Body of pancreas (tissue), 4 donors: Measurements from ENCODE around the gene CHST10. TPM values are rescaled to one million over a fixed set of nuclear protein-coding genes. Genes with fewer than 3 reads are reported as not detected.
"Not testable (repeated sequence)": the region's sequence is repeated elsewhere in the genome, so short reads cannot be mapped to it uniquely, and the experiment has no call there.

Source experiments
- ATAC-seq: fragments of 150-250 bp; one replicate; pipeline ENCODE4 v1.9.1; 2016
- DNase-seq, 4 donors: peaks; one replicate each; pipeline ENCODE4 v3.0.0-alpha.2; 2019
- H3K27ac ChIP-seq, 4 donors: fragments of 200-600 bp; sonication (generic); 1 replicate in 3 of 4; 2 replicates in 1 of 4; pipeline versions ENCODE4 v1.5.1 to v1.6.1; 2016 to 2019; ENCODE audit warnings: mild to moderate bottlenecking in 1 of 4, mixed read lengths in 1 of 4, moderate library complexity in 1 of 4
- H3K27me3 ChIP-seq, 2 donors: fragments of 200-600 bp; sonication (generic); one replicate each; pipeline ENCODE4 v1.6.0; 2016; ENCODE audit warnings: mild to moderate bottlenecking in 1 of 2
- H3K36me3 ChIP-seq, 2 donors: fragments of 200-600 bp; sonication (generic); replicated peaks in 1 of 2; 2 replicates each; pipeline ENCODE4 v1.5.1; 2016; ENCODE audit warnings: low read depth in 2 of 2; ENCODE audit not compliant: insufficient read depth in 1 of 2
- H3K4me1 ChIP-seq: fragments of 200-600 bp; sonication (generic); one replicate; pipeline ENCODE4 v1.6.0; 2016
- H3K4me3 ChIP-seq, 2 donors: fragments of 200-600 bp; sonication (generic); 1 replicate in 1 of 2; 2 replicates in 1 of 2; pipeline ENCODE4 v1.5.1; 2016 to 2019
- H3K9me3 ChIP-seq, 3 donors: fragments of 200-600 bp; sonication (generic); 1 replicate in 2 of 3; 2 replicates in 1 of 3; pipeline ENCODE4 v1.5.1; 2016
- POLR2A ChIP-seq, 3 donors: fragments of 450-650 bp; IDR thresholded peaks; one replicate each; pipeline ENCODE4 v1.6.1; 2016; ENCODE audit warnings: antibody characterized with exemption in 3 of 3, mild to moderate bottlenecking in 2 of 3
- WGBS, 2 donors: methylation state at CpG; one replicate each; pipeline ENCODE4 v1.1.5; 2017; 5-methylcytosine and 5-hydroxymethylcytosine counted together
- intact Hi-C: fragments of 100-400 bp; cut with DNase I; formaldehyde crosslinking; loops from one replicate; pipeline ENCODE4 v1.15.1; 2023
- total RNA-seq, 2 donors: library from RNA; depleted of rRNA; stranded (reverse); fragments of >200 nt; gene quantifications; one replicate each; pipeline ENCODE4 v1.1.0, GENCODE V29; 2016
- TF ChIP-seq, protein P1 (sequence below), 7 experiments: fragments of 450-650 bp in 4 of 7; fragments of 200-600 bp in 3 of 7; sonication (generic) in 3 of 7; IDR thresholded peaks; one replicate each; pipeline ENCODE4 v1.5.1; 2016 to 2019; ENCODE audit warnings: antibody characterized with exemption in 7 of 7

The CHST10 gene
- total RNA-seq, 2 donors from 2014 or later: 2.3 to 13.0 TPM

DNA sequence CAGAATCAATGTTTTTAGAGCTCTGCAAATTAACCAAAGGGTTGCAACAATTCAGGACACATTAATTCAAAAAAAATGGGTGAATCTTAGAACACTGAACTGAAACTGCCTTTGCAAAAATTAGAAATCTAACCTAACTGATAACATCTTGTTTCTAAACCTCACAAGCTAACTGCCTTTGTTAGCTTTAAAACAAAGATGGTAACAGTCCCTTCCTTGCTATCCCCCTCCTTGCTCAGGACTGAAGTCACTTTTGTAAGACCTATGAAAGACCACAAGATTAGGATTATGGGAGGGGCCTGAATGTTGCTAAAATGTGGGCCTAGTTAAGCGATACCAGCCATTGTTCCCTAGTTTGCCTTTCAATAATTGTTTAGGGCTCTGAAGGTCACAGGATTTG lies 50.3 kb downstream of the CHST10 start:
- no peaks in the 10 kb centered on the region for H3K27me3 ChIP-seq
- H3K27ac ChIP-seq: no peak overlapping the region
- peaks cover 0 to 4% (median 0%) of the 10 kb centered on the region in 3 donors for H3K9me3 ChIP-seq
- no peak overlapping the region for H3K4me3 ChIP-seq
- ATAC-seq (no peak), DNase-seq (no peak)
- WGBS, 2 donors: 95 to 96% methylated on average over 1 of the region's 1 CpG
- no peaks in the 10 kb centered on the region for H3K4me1 ChIP-seq
- TF ChIP-seq, protein P1, sequence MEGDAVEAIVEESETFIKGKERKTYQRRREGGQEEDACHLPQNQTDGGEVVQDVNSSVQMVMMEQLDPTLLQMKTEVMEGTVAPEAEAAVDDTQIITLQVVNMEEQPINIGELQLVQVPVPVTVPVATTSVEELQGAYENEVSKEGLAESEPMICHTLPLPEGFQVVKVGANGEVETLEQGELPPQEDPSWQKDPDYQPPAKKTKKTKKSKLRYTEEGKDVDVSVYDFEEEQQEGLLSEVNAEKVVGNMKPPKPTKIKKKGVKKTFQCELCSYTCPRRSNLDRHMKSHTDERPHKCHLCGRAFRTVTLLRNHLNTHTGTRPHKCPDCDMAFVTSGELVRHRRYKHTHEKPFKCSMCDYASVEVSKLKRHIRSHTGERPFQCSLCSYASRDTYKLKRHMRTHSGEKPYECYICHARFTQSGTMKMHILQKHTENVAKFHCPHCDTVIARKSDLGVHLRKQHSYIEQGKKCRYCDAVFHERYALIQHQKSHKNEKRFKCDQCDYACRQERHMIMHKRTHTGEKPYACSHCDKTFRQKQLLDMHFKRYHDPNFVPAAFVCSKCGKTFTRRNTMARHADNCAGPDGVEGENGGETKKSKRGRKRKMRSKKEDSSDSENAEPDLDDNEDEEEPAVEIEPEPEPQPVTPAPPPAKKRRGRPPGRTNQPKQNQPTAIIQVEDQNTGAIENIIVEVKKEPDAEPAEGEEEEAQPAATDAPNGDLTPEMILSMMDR (IDR thresholded peaks at IDR 0.05): no peak
- TF ChIP-seq POLR2A (IDR thresholded peaks at IDR 0.05): no peak
- intact Hi-C loops: no loop called here
- H3K36me3 ChIP-seq: no peaks in the 10 kb centered on the region

DNA sequence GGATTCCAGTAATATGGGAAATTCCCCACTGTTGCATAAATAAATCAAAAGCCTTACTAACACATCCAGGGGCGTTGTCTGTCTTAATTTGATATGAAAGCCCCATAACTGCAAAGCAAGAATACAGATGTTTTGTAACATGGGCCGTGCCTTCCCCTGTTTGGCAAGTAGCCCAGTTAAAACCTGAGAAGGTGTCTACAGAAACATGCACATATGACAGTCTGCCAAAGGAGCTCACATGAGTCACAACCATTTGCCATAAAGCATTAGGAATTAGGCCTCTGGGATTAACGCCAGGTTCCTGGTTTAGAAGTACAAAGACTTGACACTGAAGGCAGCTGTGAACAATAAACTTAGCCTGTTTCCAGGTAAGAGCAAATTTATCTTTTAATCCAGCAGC lies 52.0 kb downstream of the CHST10 start:
- H3K9me3 ChIP-seq: no peaks in the 10 kb centered on the region
- no peak overlapping the region for H3K4me3 ChIP-seq
- 41 to 49% methylated on average over 3 of the region's 3 CpGs for WGBS, 2 donors
- H3K36me3 ChIP-seq: no peaks in the 10 kb centered on the region
- peak; percentile 20 to 80 (median 50) for DNase-seq
- H3K27ac ChIP-seq: peak overlapping the region in 2 of 4 donors; percentile 17 to 44
- ATAC-seq: no peak
- H3K27me3 ChIP-seq: no peaks in the 10 kb centered on the region
- no peaks in the 10 kb centered on the region for H3K4me1 ChIP-seq
- intact Hi-C loops: no loop called here
- TF ChIP-seq POLR2A (IDR thresholded peaks at IDR 0.05): no peak
- TF ChIP-seq, protein P1 (IDR thresholded peaks at IDR 0.05): no peak

DNA sequence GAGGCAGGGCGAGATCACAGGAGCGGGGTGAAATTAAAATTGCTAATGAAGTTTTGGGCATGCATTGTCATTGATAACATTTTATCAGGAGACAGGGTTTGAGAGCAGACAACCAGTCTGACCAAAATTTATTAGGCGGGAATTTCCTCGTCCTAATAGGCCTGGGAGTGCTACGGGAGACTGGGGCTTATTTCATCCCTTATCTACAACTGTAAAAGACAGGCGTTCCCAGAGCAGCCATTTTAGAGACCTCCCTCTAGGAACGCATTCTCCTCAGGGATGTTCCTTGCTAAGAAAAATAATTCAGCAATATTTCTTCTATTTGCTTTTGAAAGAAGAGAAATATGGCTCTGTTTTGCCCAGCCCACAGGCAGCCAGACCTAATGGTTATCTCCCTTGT lies 55.2 kb downstream of the CHST10 start:
- intact Hi-C loops, H3K9me3 ChIP-seq, ATAC-seq, H3K4me1 ChIP-seq, DNase-seq, H3K27me3 ChIP-seq, H3K36me3 ChIP-seq, H3K4me3 ChIP-seq, H3K27ac ChIP-seq: not testable (repeated sequence)
- WGBS, 2 donors: 92 to 94% methylated on average over 7 of the region's 7 CpGs

DNA sequence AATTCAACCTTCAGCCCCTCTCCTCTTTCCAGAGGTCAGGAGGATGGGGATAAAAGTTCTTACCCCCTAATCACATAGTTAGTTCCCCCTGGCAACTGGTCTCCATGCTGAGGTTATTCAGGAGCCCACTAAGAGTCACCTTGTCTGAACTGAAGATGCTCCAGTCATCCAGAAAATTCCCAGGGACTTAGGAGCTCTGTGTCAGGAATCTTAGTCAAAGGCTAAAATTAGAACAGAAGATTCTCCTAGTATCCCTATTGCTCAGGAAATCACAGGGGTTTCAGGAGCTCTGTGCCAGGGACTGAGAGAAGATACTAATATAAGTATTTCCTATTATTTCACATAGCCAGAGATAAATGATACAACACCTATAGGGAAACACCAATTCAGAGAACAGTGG lies 57.9 kb downstream of the CHST10 start:
- no peaks in the 10 kb centered on the region for H3K4me1 ChIP-seq
- DNase-seq: no peak
- no peaks in the 10 kb centered on the region for H3K9me3 ChIP-seq
- no peaks in the 10 kb centered on the region for H3K27me3 ChIP-seq
- H3K4me3 ChIP-seq: no peak overlapping the region
- H3K36me3 ChIP-seq: no peaks in the 10 kb centered on the region
- no peak for ATAC-seq
- TF ChIP-seq POLR2A (IDR thresholded peaks at IDR 0.05): no peak
- TF ChIP-seq, protein P1 (IDR thresholded peaks at IDR 0.05): no peak
- H3K27ac ChIP-seq: no peak overlapping the region
- intact Hi-C loops: no loop called here

DNA sequence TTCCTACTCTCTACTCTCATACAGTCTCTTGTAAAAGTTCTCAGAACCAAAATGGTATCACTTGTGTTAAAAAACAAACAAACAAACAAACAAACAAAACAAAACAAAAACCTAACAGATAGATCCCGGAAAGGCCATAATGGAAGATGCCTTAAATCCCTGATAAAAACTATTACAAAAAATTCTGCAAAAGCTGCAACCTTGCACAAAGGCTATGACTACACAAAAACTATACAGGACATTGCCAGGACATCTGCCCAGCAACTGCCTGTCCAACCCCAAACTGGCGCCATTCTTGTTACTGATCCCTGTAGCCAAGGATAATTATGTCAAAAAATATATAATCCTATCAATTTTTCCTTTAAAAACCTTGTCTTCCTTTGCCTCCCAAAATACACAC lies 58.9 kb downstream of the CHST10 start:
- H3K9me3 ChIP-seq: no peaks in the 10 kb centered on the region
- no peaks in the 10 kb centered on the region for H3K36me3 ChIP-seq
- no peak overlapping the region for H3K27ac ChIP-seq
- no peak for DNase-seq
- H3K27me3 ChIP-seq: no peaks in the 10 kb centered on the region
- WGBS, 2 donors: 86 to 89% methylated on average over 2 of the region's 2 CpGs
- no peak for ATAC-seq
- H3K4me1 ChIP-seq: no peaks in the 10 kb centered on the region
- intact Hi-C loops: no loop called here
- no peak overlapping the region for H3K4me3 ChIP-seq
- no peak for TF ChIP-seq POLR2A (IDR thresholded peaks at IDR 0.05)
- TF ChIP-seq, protein P1 (IDR thresholded peaks at IDR 0.05): no peak
